ENCODE measurements around the gene ADORA3.
"Not testable (repeated sequence)": the region's sequence is repeated elsewhere in the genome, so short reads cannot be mapped to it uniquely, and the experiment has no call there.

The ADORA3 gene

GRCh38 chr1:111503585-111504060 is at the start of gene ADORA3, which contains the start of gene TMIGD3:
Gene ADORA3, minus strand, starts transcription at chr1:111503633. Its CDS starts 279 bp downstream, at chr1:111503354.
Gene TMIGD3, minus strand, starts transcription at chr1:111503633. Its CDS starts 279 bp downstream, at chr1:111503354.
- no peak for DNase-seq

GRCh38 chr1:111553196-111553595 is 49.8 kb upstream of the ADORA3 start:
- no peak for DNase-seq

- DNase-seq = no peak
Measured at GRCh38 chr1:111552587-111552986, 49.2 kb upstream of the ADORA3 start.

- no peak for DNase-seq
Measured at GRCh38 chr1:111551623-111552411, 48.4 kb upstream of the ADORA3 start.

- DNase-seq = not testable (repeated sequence)
Measured at GRCh38 chr1:111547786-111548185, 44.4 kb upstream of the ADORA3 start.

- DNase-seq = no peak
Measured at GRCh38 chr1:111542187-111542586, 38.8 kb upstream of the ADORA3 start.

GRCh38 chr1:111541721-111542120 is 38.3 kb upstream of the ADORA3 start:
- DNase-seq = no peak

- DNase-seq = no peak
Measured at GRCh38 chr1:111540928-111541327, 37.5 kb upstream of the ADORA3 start.

GRCh38 chr1:111538343-111539025 is 35.1 kb upstream of the ADORA3 start:
- DNase-seq = no peak

- DNase-seq = no peak
Measured at GRCh38 chr1:111535256-111536191, 32.1 kb upstream of the ADORA3 start.

- no peak for DNase-seq
Measured at GRCh38 chr1:111520053-111520452, 16.6 kb upstream of the ADORA3 start.

- no peak for DNase-seq
Measured at GRCh38 chr1:111517469-111518225, 14.2 kb upstream of the ADORA3 start.

GRCh38 chr1:111516005-111516535 is 12.6 kb upstream of the ADORA3 start:
- DNase-seq = no peak

- DNase-seq = no peak
Measured at GRCh38 chr1:111515291-111516004, 12.0 kb upstream of the ADORA3 start.

- no peak for DNase-seq
Measured at GRCh38 chr1:111513410-111514020, 10.1 kb upstream of the ADORA3 start.

GRCh38 chr1:111512931-111513330 is 9.5 kb upstream of the ADORA3 start:
- no peak for DNase-seq

- no peak for DNase-seq
Measured at GRCh38 chr1:111512132-111512889, 8.9 kb upstream of the ADORA3 start.

GRCh38 chr1:111511370-111511769 is 7.9 kb upstream of the ADORA3 start:
- no peak for DNase-seq

- DNase-seq = no peak
Measured at GRCh38 chr1:111509997-111510375, 6.6 kb upstream of the ADORA3 start.
